ENCODE results near the gene FBXL13. TPM values are rescaled to one million over a fixed set of nuclear protein-coding genes. Genes with fewer than 3 reads are reported as not detected.

Gene FBXL13
- under 1 TPM; 0.70 to 0.89 (median 0.85) TPM for total RNA-seq
- 2.4 TPM for total RNA-seq (2013)

DNA sequence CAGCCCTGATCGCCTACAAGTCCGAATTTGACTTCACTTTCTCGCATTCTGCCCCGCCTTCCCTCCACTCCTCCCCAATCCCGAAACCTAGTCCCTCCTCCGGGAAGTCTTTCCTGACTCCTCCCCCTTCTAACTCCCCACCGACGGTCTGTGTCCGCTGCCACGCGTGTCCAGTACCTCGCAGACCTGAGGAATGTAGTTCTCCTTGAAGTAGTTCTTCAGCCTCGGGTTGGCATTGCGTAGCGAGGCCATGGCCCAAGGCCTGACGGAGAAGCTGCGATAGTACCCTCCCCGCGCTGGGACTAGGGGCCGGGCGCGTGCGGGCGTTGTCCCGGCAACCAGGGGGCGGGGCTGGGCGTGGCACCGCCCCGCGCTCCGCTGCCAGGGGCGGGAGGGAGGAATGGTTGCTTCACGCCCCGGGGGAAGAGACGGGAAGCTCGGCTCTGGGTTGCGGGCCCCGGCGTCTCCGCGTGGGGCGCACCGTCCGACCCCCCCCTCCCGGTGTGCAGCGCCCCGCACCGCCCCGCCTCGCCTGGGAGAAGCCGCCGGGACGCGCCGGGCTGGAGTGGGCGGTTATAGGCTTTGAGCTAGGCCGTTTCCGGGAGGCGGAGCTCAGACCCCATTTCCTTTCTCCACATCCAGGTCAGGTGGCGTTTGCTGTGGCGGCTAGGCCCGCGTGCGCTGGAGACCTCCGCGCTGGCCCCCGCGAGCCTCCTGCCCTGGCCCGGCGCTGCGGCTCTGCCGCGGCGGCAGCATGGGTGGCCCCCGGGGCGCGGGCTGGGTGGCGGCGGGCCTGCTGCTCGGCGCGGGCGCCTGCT, at the start of gene FBXL13, which contains the start of gene ARMC10:
FBXL13 (minus strand) TSS at position 278 of the 818 bp plus-strand sequence.
ARMC10 (plus strand) TSS at position 622 of the 818 bp plus-strand sequence; CDS start at position 755, 133 bp downstream.
- DNase-seq (peak; percentile 83 to 95), ATAC-seq (peak; percentile 83 to 92 (median 84))
- peak within 1 kb of the TSS; percentile 78 to 89 for H3K27ac Mint-ChIP-seq
- intact Hi-C loops (cut with micrococcal nuclease), result loop anchor here (2.0 kb wide), 3 partner anchors 74 to 326 kb away; partner anchors contain the start of genes FAM185A and NAPEPLD
- under 1% methylated on average over 83 of the region's 83 CpGs for WGBS (ENCODE audit: insufficient coverage)
- Histone ChIP-seq H3K4me3 (ENCODE audit: low read length) (peak within 1 kb of the TSS; percentile 50), H3K36me3 (ENCODE audit: control insufficient read depth, insufficient read depth, low read length) (no peaks in the 10 kb centered on the region), H3K4me1 (ENCODE audit: control insufficient read depth, insufficient read depth, low read length) (peaks cover 13% of the 10 kb centered on the region), H3K27ac (ENCODE audit: low read length) (peak within 1 kb of the TSS; percentile 71), H3K9me3 (ENCODE audit: control insufficient read depth, insufficient read depth, low read length) (no peaks in the 10 kb centered on the region), H3K27me3 (ENCODE audit: control insufficient read depth, insufficient read depth, low read length) (no peaks in the 10 kb centered on the region)
- H3K4me3 Mint-ChIP-seq, result peak within 1 kb of the TSS; percentile 95
- TF ChIP-seq CTCF (IDR thresholded peaks at IDR 0.05), result no peak
- no peaks in the 10 kb centered on the region for H3K36me3 Mint-ChIP-seq
- H3K9me3 Mint-ChIP-seq, result no peaks in the 10 kb centered on the region
- H3K27me3 Mint-ChIP-seq (ENCODE audit: low read depth in 2 of 2), result no peaks in the 10 kb centered on the region
- peaks cover 26 to 30% of the 10 kb centered on the region in 2 donors for H3K4me1 Mint-ChIP-seq

GRCh38 chr7:103123529-103123928, 48.9 kb upstream of the FBXL13 start:
- H3K27ac Mint-ChIP-seq, result no peak overlapping the region
- Histone ChIP-seq H3K4me3 (ENCODE audit: low read length) (no peak overlapping the region), H3K9me3 (ENCODE audit: control insufficient read depth, insufficient read depth, low read length) (no peaks in the 10 kb centered on the region), H3K36me3 (ENCODE audit: control insufficient read depth, insufficient read depth, low read length) (peaks cover 47% of the 10 kb centered on the region), H3K27ac (ENCODE audit: low read length) (no peak overlapping the region), H3K4me1 (ENCODE audit: control insufficient read depth, insufficient read depth, low read length) (no peaks in the 10 kb centered on the region), H3K27me3 (ENCODE audit: control insufficient read depth, insufficient read depth, low read length) (no peaks in the 10 kb centered on the region)
- peaks cover 22% of the 10 kb centered on the region for H3K36me3 Mint-ChIP-seq
- 88% methylated on average over 1 of the region's 3 CpGs for WGBS (ENCODE audit: insufficient coverage)
- TF ChIP-seq CTCF (IDR thresholded peaks at IDR 0.05), result no peak
- no peak overlapping the region for H3K4me3 Mint-ChIP-seq
- no peaks in the 10 kb centered on the region for H3K27me3 Mint-ChIP-seq (ENCODE audit: low read depth in 2 of 2)
- no peak for DNase-seq
- H3K4me1 Mint-ChIP-seq, result peaks cover 0 to 9% of the 10 kb centered on the region in 2 donors
- no peaks in the 10 kb centered on the region for H3K9me3 Mint-ChIP-seq
- intact Hi-C loops (cut with micrococcal nuclease), result no loop called here
- ATAC-seq, result no peak

DNA sequence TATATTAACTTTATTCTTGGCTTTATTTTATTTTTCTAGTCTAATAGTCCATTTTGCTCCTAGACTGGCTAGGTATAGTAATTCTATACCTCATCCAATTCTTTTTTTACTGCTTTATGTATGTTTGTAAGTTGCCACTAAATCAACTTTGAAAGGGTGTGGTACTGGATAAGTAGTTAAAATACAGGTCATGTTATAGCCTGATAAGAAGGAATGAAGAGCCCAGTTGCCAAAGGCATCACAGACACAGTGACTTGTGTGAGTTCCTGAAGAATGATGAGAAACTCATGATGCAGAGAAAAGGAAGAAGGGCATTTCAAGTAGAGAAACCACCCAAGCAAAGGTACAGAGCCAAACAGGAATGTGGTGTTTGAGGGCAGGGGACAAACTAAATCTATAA, 47.0 kb upstream of the FBXL13 start:
- H3K4me3 Mint-ChIP-seq, result no peak overlapping the region
- DNase-seq (no peak), ATAC-seq (no peak)
- peaks cover 6% of the 10 kb centered on the region for H3K36me3 Mint-ChIP-seq
- Histone ChIP-seq H3K36me3 (ENCODE audit: control insufficient read depth, insufficient read depth, low read length) (peaks cover 33% of the 10 kb centered on the region), H3K27ac (ENCODE audit: low read length) (no peak overlapping the region), H3K4me3 (ENCODE audit: low read length) (no peak overlapping the region), H3K27me3 (ENCODE audit: control insufficient read depth, insufficient read depth, low read length) (no peaks in the 10 kb centered on the region), H3K4me1 (ENCODE audit: control insufficient read depth, insufficient read depth, low read length) (no peaks in the 10 kb centered on the region), H3K9me3 (ENCODE audit: control insufficient read depth, insufficient read depth, low read length) (no peaks in the 10 kb centered on the region)
- intact Hi-C loops (cut with micrococcal nuclease), result no loop called here
- no peak overlapping the region for H3K27ac Mint-ChIP-seq
- TF ChIP-seq CTCF (IDR thresholded peaks at IDR 0.05), result no peak
- H3K4me1 Mint-ChIP-seq, result peaks cover 0 to 4% of the 10 kb centered on the region in 2 donors
- H3K9me3 Mint-ChIP-seq, result no peaks in the 10 kb centered on the region
- no peaks in the 10 kb centered on the region for H3K27me3 Mint-ChIP-seq (ENCODE audit: low read depth in 2 of 2)
